Body of pancreas (tissue), 4 donors: ENCODE data around the gene MAP2K5.

Experiments
- POLR2A ChIP-seq, 3 donors: fragments of 450-650 bp; IDR thresholded peaks; one replicate each; pipeline ENCODE4 v1.6.1; 2016; ENCODE audit warnings: antibody characterized with exemption in 3 of 3, mild to moderate bottlenecking in 2 of 3
- TF ChIP-seq, protein P1 (sequence below), 7 experiments: fragments of 450-650 bp in 4 of 7; fragments of 200-600 bp in 3 of 7; sonication (generic) in 3 of 7; IDR thresholded peaks; one replicate each; pipeline ENCODE4 v1.5.1; 2016 to 2019; ENCODE audit warnings: antibody characterized with exemption in 7 of 7

GRCh38 chr15:67785431-67785830 lies 242.9 kb downstream of the MAP2K5 start:
- TF ChIP-seq, protein P1, sequence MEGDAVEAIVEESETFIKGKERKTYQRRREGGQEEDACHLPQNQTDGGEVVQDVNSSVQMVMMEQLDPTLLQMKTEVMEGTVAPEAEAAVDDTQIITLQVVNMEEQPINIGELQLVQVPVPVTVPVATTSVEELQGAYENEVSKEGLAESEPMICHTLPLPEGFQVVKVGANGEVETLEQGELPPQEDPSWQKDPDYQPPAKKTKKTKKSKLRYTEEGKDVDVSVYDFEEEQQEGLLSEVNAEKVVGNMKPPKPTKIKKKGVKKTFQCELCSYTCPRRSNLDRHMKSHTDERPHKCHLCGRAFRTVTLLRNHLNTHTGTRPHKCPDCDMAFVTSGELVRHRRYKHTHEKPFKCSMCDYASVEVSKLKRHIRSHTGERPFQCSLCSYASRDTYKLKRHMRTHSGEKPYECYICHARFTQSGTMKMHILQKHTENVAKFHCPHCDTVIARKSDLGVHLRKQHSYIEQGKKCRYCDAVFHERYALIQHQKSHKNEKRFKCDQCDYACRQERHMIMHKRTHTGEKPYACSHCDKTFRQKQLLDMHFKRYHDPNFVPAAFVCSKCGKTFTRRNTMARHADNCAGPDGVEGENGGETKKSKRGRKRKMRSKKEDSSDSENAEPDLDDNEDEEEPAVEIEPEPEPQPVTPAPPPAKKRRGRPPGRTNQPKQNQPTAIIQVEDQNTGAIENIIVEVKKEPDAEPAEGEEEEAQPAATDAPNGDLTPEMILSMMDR (IDR thresholded peaks at IDR 0.05): no peak
- no peak for TF ChIP-seq POLR2A (IDR thresholded peaks at IDR 0.05)
